D341Med (cell line): ENCODE data around the gene NAA60.

ENCODE experiments used
- DNase-seq: peaks from one replicate; pipeline ENCODE4 v3.0.0; 2012; ENCODE audit warnings: low spot score

Gene NAA60

GRCh38 chr16:3443108-3444031 lies at the start of gene NAA60, which contains the start of gene ZNF597:
Gene NAA60 (plus strand): TSS chr16:3443680. CDS start chr16:3476228, 32,548 bp downstream.
Gene ZNF597 (minus strand): TSS chr16:3443504. CDS start chr16:3443153, 351 bp downstream.
- DNase-seq: no peak

DNA sequence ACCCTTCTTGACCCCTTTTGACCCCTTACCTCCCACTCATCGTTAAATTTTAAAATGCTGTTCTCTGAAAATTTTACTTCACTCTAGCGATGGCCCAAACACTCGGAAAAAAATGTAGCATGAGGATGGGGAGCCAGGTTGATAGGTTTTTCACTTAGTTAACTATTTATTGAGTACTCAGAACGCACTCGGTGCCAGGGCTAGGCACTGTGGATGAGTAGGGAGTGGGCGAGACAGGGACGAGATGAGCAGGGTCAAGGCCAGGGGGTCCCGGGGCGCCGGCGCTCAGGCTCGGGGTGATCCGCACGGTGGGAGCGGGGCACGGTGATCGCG lies 43.1 kb upstream of the NAA60 start:
- DNase-seq: no peak

GRCh38 chr16:3400779-3401688 lies 42.4 kb upstream of the NAA60 start, which contains the start of the genes ZNF174 and ZSCAN32:
Gene ZNF174 (plus strand): TSS chr16:3401215. CDS start chr16:3402005, 790 bp downstream.
Gene ZSCAN32 (minus strand): TSS chr16:3401004. CDS start chr16:3397557, 3,447 bp downstream.
- DNase-seq: peak; percentile 99

DNA sequence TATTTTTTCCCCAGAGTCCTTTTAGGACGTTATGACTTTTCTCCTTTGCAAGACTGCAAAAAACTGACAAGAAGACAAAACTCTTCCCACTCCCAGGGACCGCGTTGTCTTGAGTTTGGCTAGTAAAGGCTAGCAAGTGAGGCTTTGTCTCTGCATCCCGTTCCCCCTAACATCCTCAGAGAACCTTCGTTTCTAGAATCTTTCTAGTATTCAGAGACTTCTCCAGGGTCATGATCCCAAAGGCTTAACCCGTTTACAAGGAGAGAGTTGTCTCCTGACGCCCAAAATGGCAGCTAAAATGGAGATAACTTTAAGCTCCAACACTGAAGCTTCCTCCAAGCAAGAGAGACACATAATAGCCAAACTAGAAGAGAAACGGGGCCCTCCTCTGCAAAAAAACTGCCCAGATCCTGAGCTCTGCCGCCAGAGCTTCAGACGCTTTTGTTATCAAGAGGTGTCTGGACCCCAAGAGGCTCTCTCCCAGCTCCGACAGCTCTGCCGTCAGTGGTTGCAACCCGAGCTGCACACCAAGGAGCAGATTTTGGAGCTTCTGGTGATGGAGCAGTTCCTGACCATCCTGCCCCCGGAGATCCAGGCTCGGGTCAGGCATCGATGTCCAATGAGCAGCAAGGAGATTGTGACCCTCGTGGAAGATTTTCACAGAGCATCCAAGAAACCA lies 41.6 kb upstream of the NAA60 start:
- DNase-seq: peak; percentile 52

DNA sequence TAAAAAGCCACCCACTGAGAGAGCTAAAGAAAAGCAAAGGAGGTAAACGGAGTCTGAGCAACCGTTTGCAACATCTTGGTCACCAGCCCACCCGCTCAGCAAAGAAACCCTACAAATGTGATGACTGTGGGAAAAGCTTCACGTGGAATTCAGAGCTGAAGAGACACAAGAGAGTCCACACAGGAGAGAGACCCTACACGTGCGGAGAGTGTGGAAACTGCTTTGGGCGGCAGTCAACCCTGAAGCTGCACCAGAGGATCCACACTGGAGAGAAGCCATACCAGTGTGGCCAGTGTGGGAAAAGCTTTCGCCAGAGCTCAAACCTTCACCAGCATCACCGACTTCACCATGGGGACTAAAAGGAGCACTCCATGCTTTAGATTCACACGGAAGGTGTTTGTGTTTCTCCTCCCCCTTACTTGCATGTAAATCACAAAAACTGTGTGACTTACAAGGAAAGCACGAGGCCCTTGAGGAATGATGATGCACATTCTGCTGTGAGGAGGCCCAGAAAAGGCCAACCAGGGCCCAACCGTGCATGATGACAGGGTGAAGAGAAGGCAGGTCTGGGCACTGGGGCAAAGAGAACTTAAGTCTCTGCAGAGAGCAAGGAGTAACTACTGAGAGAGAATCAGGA lies 34.8 kb upstream of the NAA60 start:
- no peak for DNase-seq

DNA sequence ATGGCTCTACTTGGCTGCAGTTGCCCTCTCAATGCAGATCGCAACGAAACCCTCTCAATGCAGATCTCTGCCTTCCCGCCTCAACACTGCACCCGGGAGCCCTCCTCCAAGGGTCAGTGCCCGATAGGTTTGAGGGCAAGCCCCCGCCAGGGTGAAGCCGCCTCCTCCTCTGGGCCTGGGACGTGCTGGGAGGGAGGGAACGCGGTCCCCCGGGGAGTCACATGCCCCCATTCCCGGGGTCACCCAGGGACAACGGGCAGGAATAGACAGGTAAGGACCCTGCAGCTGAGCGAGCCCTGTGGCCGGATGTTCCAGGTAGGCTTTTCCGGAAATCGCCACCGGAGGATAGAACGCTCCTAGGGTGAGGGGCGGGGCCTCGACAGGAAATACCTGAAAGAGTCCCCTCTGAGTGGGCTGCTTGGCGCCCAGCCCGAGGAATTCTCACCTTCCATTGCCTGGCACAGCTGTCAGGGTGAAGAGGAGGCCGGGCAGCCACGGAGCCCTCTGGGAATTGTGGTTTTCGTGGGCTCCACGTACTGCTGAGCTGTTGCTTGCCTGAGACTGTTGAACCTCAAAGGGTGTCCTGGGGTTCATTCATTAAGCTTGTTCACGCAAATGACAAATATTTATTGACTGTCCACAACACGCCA lies 29.6 kb upstream of the NAA60 start:
- no peak for DNase-seq

DNA sequence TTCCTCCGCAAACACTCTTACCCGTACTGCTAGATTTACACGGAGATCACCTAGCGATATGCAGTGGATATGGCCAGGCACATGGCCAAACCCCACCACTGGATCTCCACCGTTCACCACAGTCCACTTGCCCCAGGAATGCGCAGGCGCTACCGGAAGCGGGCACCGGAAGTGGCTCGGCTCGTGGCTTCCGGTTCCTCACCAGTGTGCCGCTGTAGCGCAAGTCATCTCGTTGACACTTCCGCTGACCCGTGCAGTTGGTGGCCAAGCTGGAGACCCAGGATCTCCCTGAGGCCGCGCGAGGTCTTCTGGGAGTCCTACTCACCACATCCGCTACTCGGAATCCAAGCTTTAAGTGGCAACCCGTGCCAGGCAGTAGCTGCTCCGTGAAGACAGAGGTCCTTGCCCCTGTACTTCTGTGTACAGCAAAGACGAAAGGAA lies 11.7 kb upstream of the NAA60 start:
- no peak for DNase-seq

DNA sequence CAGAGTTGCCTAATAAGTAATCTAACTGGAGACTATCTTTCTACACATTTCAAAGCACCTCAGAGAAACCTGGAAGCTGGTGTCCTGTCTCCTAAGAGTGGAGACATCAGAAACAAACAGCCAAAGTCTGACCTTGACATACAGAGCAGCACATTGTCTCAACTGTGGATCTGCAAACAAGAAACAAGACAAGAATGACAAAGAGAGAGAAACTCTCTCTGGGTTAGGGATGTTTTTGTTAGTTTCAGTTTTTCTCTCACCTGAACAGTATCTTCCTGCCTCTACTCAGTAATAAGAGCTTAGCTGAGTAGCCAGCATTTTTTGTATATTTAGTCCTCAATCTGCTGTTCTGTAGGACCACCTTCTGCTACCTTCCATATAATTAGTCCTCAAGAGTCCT lies 9.1 kb upstream of the NAA60 start:
- no peak for DNase-seq

DNA sequence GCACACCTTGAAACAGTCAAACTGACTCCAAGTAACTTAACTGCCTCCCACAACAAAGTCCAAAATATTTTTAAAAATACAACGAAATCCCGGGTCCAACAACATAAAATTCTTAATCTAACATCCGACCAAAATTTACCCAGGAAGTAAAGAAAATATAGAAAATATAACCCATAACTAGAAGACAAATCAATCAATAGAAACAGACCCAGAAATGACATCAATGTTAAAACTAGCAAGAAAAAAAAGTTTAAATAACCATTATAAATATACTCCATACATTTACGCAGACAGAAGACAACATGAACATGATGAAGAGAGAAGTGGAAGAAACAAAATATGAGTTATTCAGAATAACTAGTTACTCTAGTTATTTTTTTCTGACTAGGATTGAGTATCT lies 3.8 kb upstream of the NAA60 start:
- DNase-seq: no peak

DNA sequence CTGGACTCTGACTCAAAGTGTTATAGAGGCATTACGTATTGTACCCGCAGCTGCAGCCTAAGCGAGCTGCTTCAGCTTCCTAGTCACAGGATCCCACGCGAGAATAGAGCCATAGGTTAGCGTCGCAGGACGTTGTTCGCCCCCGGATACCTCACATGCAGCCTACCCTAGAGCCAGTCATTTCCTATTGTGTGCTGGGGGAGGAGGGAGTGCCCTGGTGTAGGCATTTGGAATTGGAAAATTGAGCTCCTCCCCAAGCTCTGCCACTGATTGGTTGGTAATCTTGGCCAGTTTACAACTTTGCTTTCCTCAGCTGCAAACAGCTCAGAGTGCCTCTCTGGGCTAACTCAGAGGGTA lies 530 bp downstream of the NAA60 start:
- DNase-seq: no peak

- no peak for DNase-seq
These were observed 10.6 kb downstream of the NAA60 start for GRCh38 chr16:3454093-3454492.

- DNase-seq: no peak
These were observed 11.2 kb downstream of the NAA60 start for GRCh38 chr16:3454631-3455147.

DNA sequence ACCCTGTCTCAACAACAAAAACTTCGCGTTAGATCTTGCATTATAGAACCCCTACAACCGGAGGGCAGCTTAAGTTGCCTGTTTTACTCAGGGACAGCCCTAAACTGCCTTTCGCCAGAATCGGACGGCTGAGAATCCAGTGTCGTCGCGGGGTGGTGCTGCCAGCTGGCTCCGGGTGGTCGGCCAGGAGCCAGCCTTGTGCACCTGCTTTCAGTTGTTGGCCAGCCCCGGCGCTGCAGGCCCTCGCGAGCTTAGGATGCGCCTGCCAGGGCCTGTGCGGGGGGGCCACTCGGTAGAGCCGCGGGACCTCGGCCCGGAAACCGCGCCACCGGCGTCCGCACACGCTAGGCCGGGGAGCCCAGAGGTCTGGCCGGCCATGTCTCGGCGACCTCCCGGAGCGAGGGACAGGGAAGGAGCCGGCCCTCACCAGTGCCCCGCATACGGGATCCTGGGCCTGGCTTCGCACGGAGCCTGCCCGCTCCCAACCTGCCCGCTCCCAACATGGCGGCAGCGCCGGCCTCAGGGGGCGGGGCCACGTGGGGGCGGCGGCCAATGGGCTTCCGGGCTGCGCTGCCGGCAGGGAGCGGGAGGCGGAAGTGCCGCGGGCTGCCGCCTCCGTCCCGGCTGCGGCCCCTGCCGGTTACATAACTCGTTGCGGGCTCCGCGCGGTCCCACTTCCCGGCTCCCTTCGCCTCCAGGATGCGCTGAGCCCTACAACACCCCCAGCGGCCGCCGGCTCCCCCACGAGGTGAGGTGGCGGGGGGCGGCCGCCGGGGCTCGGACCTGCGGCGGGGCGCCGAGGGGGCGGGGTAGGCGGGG lies 14.2 kb downstream of the NAA60 start:
- DNase-seq: peak; percentile 99

- DNase-seq: no peak
These were observed 14.9 kb downstream of the NAA60 start for GRCh38 chr16:3458278-3458851.

DNA sequence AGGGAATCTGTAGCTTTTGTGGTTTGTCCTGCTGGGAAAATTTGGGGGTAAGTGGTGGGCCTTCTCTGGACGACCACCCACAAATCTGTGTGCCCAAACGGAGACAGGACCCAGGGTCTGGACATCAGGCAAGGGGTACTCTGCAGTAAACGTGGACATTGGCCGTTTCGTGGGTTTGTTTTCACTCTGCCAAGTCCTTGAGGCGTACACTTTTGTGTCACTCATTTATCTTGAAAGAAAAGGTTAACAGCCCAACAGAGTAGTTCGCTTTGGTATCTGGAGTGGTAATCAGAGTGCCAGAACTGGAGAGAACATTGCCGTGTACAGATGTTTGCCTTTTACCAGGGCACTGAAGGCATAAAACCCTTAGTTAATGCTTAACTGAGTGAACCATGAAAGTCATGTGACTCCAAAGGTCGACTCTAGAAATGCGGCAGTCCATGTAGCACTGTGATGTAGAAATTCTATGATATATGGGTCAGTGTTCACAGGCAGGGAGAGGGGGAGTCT lies 15.4 kb downstream of the NAA60 start:
- no peak for DNase-seq

GRCh38 chr16:3459401-3460090 lies 16.1 kb downstream of the NAA60 start:
- no peak for DNase-seq

DNA sequence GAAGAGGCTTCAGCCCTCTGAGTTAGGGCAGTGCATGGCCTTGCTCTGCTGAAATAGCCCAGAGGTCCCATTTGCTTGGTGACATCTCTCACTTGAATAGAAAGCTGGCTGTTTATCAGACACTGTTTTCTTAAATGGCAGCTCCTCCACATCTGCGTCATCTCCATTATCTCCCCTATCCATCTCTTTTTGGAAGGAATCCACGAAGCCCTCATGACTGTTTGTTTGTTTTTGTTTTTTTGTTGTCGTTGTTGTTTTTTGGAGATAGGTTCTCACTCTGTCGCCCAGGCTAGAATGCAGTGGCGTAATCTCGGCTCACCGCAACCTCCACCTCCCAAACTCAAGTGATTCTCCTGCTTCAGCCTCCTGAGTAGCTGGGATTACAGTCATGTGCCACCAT lies 16.6 kb downstream of the NAA60 start:
- no peak for DNase-seq

DNA sequence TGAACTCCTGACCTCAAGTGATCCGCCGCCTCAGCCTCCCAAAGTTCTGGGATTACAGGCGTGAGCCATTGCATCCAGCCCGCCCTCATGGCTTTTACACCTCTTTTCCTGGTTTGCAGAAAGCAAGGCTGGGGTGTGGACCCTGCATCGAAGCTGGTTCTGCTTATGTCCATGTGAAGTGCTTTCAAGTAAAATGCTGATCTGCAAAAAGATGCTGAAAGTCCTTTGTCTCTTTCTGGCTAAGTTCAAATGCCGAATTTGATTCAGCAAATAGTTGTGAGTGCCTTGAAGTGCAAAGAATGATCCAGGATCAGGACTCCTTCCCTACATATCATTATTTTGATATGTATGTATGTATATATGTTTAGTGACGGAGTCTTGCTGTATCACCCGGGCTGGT lies 17.1 kb downstream of the NAA60 start:
- DNase-seq: no peak

GRCh38 chr16:3461151-3461550 lies 17.7 kb downstream of the NAA60 start:
- DNase-seq: no peak
